AG08395 (cell line): ENCODE measurements around the gene PTH2.
A peak's percentile ranks its signal among the peaks of the same experiment; 100 is the strongest.

Source experiments
- DNase-seq: peaks from one replicate; pipeline ENCODE4 v3.0.0; 2012; ENCODE audit warnings: mixed read lengths, low spot score

The PTH2 gene

DNA sequence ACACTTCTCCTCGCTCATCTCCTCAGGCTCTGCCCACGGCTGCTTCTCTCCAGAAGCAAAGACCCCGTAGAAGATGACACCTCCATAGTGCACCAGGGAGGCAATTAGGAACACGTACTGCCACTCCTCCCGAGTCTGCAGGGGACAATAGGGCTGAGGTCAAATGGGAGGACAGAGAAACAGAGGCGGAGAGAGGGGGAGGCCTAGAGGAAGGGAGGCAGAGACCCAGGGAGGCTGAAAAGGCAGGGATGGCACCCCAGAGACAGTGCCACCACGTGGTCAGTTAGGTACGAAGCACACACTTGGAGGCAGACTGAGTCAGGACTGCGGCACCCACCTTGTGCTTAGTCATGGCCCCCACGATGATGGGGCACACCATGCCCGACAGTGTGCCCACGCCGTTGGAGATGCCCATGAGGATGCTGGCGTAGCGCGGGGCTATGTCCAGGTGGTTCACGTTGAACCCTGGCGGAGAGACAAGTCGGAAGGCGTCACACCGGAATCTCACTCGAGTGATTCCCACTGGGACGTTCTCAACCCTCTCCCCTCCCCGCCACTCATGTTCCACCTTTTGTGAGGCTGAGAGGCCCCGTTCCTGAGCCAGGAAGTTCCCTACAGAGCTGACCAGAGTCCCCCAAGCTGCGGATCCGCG is 7.6 kb upstream of the PTH2 start:
- no peak for DNase-seq

DNA sequence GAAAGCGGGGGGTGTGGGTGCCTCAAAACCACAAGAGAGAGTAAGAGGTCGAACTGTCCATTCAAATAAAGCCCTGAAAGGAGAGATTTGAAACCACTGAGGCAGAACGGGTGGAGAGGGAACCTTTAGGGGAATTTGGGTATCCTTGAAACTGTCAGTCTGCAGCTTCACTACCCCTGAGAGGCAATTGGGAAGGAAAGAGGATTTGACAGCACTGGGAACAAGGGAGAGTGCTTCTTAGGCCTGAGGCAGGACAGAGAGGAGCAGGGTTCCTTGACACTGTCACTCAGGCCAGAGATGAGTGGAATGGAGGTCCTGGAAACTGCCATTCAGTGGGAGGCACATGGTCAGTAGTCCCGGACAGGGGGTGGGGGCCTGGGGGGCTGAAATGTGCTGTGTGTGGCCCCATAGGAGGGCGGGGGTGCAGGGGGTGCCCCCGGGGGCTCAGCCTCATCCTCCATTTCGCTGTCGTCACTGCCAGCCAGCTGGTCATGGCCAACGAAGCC is 7.0 kb upstream of the PTH2 start:
- DNase-seq, result no peak

DNA sequence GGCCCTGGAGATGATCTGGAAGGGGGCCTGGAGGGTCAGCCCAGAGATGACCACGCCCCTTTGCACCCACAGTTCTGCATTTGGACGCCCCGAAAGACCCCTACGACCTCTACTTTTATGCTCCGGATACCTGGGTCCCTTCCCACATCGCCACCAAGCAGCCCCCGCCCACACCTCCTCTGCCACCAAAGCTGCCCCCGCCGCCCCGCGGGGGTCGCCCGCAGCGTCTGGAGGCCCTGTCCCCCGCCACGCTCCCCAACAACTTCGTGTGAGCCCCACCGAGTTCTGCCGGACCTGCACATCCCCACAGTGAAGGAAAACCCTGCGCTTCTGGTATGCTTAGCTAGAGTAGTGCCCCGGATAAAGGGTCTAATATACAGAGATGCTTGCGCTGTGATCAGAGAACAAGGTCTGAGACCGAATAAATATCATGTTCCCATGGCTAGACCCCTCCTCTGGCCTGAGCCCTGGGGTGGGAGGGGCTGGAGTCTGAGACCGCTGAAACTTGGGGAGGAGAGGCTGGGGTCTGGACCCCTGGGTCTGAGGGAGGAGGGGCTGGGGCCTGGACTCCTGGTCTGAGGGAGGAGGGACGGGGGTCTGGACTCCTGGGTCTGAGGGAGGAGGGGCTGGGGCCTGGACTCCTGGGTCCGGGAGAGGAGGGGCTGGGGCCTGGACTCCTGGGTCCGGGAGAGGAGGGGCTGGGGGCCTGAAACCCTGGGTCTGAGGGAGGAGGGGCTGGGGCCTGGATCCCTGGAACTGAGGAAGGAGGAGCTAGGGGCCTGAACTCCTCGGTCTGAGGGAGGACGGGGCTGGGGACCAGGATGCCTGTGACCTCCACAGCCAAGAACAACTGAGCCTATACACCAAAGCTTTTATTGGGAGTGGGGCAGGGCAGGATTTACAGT is 5.6 kb upstream of the PTH2 start:
- no peak for DNase-seq

DNA sequence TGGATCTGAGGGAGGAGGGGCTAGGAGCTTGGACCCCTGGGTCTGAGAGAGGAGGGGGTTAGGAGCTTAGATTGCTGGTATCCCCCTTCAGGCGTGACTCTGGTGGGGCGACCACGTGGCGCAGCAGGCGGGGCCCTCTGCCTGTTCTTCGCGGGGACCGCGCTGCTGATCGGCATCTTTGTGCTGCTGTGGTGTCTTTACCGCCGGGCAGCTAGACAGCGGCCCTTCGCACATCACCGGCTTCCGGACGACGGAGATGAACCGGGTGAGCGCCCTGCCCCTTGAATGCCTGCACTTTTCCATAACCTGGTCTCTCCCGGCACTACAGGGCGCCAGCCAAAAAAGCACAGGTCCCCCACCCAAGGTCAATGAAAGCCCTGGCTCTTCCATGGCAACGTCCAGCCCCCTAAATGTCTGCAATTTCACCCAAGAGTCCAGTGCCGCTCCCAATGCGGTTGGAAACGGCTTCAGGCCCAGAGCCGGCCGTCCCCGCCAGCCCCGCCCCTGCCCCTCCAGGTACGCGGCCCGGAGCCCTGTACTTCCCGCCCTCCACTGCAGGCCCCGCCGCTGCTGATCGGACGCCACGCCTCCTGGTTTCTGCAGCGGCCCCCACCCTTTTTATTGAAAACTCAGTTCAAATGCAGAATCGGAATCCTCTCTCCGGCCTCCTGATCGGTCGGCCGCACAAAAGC is 4.8 kb upstream of the PTH2 start:
- DNase-seq, result peak; percentile 35

DNA sequence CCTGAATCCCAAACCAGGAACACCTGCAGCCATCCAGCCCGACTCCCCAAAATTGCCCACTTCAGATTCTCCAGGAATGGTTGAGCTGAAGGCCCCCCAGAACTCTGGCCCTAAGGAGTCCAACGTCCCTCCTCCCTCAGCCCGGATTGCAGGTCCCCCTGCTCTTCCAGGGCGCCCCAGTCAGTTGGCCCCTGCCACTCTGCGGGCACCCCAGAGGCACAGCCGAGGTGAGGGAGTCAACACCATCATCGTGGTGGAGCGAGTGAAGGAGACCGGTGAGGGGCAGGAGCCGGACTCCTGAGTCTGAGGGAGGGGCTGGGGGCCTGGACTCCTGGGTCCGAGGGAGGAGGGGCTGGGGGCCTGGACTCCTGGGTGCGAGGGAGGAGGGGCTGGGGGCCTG is 4.1 kb upstream of the PTH2 start:
- no peak for DNase-seq

DNA sequence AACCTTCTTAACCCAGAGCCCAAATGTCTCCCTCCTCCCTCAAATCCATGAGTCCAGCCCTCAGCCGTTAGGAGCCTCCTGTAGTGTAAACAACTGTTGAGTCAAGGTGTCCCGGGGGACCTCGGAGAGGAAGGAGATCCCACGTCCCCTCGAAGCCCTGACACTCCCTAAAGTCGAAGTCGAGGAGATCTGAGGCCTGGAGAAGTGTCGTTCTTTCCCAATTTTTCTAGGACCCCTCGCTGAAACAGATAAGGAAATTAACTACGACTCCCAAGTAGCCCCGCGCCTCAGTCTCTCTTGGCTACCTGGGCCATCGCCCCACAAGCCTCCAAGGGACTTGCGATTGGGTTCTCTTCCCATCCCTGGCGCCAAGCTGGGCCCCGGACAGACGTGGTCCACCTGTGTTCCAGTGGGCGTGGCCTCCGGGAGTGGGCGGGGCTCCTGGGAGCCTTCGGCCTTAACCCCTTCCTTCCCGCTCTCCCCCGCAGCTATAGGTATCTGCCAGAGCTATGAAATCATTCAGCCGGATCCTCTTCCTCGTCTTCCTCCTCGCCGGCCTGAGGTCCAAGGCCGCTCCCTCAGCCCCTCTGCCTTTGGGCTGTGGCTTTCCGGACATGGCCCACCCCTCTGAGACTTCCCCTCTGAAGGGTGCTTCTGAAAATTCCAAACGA is 2.8 kb upstream of the PTH2 start:
- DNase-seq, result no peak

DNA sequence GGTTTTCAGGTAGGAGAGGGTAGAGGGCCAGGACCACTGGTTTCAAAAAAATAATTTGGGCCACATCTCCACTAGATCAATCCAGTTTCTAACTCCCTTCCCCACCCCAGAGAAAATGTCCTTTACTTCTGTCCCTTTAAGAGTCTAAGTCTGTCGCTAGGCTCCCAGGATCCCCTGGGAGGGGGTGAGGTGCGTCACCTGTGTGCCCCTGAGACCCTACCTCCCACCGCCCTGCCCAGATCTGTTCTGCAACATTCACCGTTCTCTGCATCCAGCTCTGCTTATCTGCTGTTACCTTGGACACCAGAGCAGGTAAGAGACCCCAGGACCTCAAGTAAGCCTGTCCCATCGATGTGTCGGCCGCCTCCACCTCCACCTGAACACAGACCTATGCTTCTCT is 1.9 kb upstream of the PTH2 start, which contains the start of gene GFY:
Gene GFY, plus strand, starts transcription at position 211 of the 400 bp plus-strand sequence. CDS start 1,043 bp downstream, outside the sequence.
- no peak for DNase-seq

DNA sequence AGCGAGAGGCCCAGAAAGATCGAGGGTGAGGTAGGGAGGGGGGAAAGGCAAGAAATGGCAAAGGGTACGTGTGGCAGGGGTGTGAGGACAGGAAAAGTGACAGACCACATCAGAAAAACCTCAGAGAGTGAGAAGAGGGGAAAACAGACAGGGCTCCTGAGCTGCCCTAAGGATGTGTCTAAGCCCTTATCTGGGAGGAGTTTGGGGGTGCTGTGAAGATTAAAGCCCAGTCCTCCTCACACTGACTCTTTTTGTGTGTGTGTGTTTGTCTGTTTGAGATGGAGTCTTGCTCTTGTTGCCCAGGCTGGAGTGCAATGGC is 703 bp upstream of the PTH2 start:
- DNase-seq, result no peak

DNA sequence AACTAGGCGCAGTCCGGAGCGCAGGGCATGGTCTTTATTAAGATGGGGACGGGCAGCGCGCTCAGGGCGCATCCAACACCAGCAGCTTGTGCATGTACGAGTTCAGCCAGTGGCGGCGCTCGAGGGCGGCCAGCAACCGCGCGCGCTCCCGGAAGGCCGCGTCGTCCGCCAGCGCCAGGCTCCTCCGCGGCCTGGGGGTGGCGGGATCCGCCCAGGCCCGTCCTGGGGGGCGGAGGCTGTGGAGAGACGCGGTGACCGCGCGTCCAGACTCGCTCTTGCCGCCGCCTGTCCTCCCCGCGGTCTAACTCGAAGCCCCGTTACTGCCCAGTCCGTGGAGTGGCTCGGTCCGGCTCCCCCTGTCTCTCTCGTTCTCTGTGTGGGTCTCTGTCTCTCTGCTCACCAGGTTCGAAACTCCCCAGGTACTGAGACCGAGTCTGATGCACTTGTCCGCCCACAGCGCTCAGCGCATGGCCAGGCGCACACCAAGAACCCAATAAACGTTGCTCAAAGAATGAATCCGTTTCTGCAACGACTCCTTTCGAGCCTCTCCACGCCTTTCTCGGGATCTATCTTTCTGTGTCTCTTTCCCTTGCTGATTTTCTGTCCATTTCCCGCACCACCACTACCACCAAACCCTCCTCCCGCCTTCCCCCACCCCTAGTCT is 702 bp downstream of the PTH2 start:
- no peak for DNase-seq

DNA sequence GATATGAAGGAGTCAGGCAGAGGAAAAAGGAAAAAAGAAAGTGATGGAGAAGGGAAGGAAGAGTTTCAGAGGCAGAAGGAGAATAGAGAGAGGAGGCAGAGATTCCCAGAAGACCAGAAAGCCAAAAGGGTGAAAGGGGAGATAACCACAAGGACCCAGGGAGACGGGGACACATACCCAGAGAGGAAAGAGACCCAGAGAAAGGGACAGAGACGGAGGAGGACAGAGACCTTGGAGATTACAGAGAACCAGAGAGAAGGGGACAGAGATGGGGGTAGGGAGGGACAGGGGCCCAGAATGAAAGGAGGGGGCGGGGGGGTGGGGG is 1.4 kb downstream of the PTH2 start:
- DNase-seq, result no peak

DNA sequence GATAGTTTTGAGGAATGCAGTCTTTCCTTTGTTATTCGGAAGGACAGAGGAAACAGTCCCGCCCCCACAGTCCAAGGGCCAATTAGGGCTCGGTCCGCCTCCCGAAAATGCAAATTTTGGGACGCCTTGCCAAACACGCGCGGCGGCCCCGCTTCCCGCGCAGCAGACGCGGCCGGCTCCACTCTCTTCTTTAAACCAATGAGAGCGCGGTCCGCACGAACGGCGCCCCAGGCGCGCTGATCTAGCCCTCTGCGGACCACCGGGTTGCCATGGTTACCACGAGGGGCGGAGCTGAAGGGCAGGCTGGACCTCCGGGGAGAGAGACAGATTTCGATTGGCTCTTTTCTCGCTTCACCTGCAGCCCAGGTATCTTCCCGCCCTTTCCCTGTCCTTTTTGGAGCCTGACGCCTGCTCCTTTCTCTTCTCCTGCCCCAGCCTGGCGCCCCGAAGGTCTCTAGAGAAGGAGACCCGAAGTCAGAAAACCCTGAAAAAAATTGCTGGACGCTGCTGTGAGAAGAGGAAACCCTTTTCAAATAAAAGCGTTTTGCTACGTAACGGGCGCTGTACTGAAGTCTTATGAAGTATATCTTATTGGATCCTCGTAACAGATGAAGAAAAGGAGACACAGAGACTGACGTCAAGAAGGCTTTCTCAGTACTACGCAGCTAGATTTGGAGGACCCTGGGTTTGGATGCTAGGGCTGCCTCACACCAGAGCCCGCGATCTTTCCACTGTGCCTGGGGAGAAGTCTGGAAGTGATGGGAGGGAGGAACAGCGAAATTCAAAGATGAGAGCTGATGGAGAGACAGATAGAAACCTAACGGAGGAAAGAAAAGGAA is 2.0 kb downstream of the PTH2 start:
- DNase-seq, result peak; percentile 88

DNA sequence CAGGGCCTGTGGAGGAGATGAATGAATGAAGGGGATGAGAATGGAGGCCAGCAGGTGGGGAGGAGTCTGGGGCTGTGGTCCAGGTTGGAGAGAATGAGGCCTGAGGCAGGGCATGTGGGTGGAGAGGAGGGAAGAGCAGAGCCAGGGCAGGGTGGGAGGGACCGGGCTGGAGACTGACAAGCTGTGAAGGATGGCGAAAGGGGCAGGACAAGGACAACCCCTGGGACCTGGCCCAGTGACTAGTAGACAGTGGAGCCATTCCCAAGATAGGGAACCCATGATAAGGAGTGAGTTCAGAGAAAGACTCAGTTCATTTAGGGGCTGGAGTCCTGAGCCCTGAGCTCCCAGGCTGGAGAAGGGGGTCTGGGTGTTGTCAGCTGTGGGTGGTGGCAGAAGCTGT is 3.0 kb downstream of the PTH2 start:
- no peak for DNase-seq

DNA sequence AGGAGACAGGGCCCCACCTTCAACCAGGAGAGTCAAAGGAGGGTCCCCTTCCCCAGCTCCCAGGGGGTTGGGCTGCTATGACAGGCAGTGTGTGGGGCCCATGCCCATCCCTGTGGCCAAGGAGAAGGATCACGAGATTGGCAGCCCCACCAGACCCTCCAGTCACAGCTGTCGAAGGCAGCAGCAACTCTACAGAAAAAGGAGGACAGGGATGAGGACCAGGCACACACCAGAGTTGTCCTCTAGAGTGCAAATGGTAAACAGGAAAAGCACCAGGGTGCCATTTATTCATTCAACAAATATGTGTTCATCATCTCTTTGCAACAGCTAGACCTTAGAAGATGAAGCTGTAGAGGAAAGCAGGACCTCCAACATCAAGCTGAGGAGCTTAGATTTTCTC is 4.1 kb downstream of the PTH2 start:
- DNase-seq, result no peak

DNA sequence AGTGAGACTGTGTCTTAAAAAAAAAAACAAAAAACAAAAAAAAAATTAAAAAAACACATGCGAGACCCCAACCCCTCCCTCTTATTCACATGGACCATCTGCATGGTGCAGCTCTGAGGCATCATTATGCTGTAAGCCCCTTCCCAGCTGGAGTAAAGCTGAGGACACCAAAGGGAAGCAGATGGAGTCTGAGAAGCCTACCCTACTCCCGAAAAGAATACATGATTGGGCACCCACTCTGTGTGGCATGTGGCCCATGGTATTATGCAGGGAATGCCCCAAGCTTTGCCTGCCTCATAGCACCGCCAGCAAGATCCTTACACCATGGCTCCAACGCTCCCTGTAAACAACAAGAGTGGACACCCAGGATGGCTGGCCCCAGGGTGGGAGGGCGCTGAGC is 4.7 kb downstream of the PTH2 start:
- DNase-seq, result no peak

DNA sequence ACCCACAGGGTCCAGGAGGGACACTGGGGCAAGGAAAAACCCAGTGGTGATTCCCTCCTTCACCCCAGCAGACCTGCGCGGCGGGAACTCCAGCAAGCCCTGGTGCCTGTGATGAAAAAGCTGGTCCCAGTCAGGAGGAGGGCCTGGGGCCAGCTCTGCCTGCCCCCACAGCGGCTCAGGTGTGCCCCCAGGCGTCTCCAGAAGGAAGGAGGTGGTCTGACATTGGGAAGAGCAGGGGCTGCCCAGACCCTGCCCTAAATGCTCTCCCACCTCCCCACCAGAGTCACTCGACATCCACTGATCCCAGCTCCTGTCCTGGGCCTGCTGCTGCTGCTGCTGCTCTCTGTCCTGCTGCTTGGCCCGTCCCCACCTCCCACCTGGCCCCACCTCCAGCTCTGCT is 6.2 kb downstream of the PTH2 start:
- DNase-seq, result no peak

DNA sequence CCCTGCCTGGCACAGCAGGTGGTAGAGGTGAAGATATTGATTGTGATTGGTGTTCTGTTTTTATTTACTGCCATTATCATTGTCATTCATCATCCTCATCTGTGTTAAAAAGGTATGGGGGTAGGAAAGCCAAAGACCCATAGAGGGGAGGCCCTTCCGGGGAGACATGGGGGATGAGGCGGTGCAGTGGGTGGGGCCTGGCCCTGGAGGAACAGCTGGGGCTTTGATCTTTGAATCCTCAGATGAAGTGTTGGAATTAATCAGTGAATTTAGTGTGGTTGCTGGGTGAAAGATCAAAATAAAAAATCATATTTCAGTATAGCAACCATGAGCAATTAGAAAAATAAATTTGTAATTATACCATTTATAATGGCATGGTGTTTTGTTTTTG is 7.4 kb downstream of the PTH2 start:
- DNase-seq, result no peak

DNA sequence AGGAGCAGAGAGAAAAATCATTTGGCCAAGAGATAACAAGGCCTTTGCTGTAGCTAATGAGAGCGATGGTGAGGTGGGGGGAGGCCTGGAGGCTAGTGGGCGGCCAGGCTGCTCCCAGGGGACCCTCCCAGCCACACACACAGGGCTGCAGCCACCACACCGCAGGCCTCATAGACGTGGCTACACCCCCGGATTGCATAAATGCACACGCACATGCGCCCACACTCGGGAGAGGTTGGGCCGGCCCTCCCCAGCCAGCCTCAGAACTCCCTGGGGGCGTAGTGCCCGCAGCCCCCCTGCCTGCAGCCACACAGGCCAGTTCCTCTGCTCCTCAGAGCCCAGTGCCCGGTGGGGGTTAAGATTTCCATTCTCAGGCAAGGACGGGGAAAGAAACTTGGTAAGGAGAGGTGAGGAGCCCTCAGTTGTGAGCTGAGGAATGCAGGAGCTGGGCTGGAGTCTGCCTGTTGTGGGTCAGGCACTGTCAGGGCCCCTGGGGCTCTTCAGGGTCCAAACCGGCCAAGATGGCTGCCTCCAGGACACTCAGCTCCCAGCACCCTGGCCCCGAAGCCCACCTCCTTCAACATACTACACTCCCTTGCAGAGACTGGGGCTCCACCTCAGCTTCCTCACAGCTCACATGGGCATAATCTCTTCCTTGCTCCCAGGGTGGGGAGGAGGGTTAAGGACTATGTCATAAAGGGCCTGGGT is 8.0 kb downstream of the PTH2 start:
- DNase-seq, result no peak

DNA sequence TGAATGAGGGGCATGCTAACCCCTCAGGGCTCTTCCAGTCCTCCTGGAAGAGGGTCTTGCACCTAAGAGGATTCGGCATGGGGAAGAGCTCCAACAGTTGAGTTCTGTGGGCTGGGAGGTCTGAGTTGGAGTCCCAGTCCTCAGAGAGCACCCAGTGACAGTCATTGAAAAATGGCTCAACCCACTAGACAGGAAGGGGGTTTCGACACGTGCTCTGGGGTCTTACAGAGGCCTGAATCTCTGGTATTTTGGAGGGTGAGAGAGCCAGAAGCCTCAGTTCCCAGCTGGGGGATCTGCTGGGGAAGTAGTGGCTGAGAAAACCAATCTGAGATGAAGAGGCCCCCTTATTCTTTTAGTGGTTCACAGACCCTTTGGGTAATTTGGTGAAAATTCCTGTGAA is 9.0 kb downstream of the PTH2 start:
- no peak for DNase-seq

DNA sequence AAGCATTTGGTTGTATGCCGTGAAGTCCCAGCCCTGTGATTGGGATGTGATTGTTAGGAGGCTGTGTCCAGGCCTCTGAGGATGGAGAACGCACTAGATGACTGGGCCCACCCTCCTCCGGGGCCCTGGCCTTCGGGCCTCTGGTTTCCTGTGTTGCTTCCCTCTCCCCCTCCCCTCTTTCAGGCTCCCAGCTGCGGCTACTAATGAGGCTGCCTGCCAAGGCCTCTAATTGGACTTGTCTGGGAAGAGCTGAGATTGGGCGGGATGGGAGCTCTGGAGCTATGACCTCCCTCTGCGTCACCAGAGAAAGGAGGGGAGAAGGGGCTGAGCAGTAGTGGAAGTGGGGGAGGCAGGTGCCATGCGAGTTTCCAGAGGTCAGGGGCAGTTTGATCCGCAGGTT is 9.9 kb downstream of the PTH2 start:
- no peak for DNase-seq

DNA sequence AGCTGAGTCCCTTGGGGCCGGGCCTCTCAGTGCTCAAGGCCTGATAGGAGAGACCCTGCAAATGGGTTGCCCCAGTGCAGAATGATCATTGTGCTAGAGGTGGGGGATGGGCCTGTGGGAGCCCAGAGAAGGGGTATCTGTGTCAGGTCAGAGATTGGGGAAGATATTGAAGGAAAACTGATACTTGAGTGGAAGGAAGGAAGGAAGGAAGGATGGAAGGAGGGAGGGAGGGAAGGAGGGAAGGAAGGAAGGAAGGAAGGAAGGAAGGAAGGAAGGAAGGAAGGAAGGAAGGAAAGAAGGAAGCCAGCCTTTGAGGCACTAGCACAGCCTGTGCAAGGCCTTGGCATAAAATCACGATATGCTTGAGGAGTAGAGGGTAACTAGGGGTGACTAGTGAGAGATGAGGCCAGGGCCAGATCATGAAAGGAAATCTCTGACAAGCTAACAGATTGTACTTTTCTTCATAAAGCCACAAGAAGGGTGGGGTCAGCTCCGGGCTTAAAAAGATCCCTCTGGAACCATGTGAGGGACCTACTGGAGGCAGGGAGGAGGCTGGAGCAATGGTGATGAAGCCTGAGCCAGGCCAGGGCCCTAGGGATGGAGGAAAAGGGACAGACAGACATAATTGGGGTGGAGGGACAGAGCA is 11.4 kb downstream of the PTH2 start:
- DNase-seq, result no peak
